Nephron progenitor cell (in vitro differentiated cells): Measurements from ENCODE around the gene C19orf73.
A peak's percentile ranks its signal among the peaks of the same experiment; 100 is the strongest.

Experiments
- DNase-seq: peaks from one replicate; pipeline ENCODE4 v3.0.0; 2021
- H3K27ac Mint-ChIP-seq: 2 replicates; pipeline ENCODE4 v1.8.0; 2021; ENCODE audit warnings: mild to moderate bottlenecking, moderate library complexity, mixed read lengths
- H3K27me3 Mint-ChIP-seq: 2 replicates; pipeline ENCODE4 v1.8.0; 2021; ENCODE audit warnings: mild to moderate bottlenecking, low read depth, mixed read lengths; ENCODE audit not compliant: poor library complexity
- H3K36me3 Mint-ChIP-seq: 2 replicates; pipeline ENCODE4 v1.8.0; 2021; ENCODE audit warnings: low read depth, mixed read lengths
- H3K4me1 Mint-ChIP-seq: 2 replicates; pipeline ENCODE4 v1.8.0; 2021; ENCODE audit warnings: mixed read lengths
- H3K4me3 Mint-ChIP-seq: 2 replicates; pipeline ENCODE4 v1.8.0; 2021; ENCODE audit warnings: mild to moderate bottlenecking, moderate library complexity, mixed read lengths
- H3K9me3 Mint-ChIP-seq: 2 replicates; pipeline ENCODE4 v1.8.0; 2021; ENCODE audit warnings: mild to moderate bottlenecking, moderate library complexity, mixed read lengths
- TF ChIP-seq, protein P1 (sequence below): fragments of 200-600 bp; sonication (generic); IDR thresholded peaks from 2 replicates; pipeline ENCODE4 v1.5.0; 2021; ENCODE audit warnings: antibody characterized with exemption

Gene C19orf73

GRCh38 chr19:49145573-49146407, 26.8 kb upstream of the C19orf73 start:
- Mint-ChIP-seq H3K27ac (peak overlapping the region; percentile 43), H3K36me3 (no peaks in the 10 kb centered on the region), H3K4me1 (peaks cover 62% of the 10 kb centered on the region)

GRCh38 chr19:49142866-49143335, 24.0 kb upstream of the C19orf73 start:
- Mint-ChIP-seq H3K9me3 (no peaks in the 10 kb centered on the region), H3K4me3 (peak overlapping the region; percentile 90), H3K36me3 (peaks cover under 1% of the 10 kb centered on the region), H3K4me1 (peaks cover 48% of the 10 kb centered on the region), H3K27ac (no peak overlapping the region), H3K27me3 (peaks cover 6% of the 10 kb centered on the region)
- DNase-seq, result peak; percentile 95
- TF ChIP-seq, protein P1, sequence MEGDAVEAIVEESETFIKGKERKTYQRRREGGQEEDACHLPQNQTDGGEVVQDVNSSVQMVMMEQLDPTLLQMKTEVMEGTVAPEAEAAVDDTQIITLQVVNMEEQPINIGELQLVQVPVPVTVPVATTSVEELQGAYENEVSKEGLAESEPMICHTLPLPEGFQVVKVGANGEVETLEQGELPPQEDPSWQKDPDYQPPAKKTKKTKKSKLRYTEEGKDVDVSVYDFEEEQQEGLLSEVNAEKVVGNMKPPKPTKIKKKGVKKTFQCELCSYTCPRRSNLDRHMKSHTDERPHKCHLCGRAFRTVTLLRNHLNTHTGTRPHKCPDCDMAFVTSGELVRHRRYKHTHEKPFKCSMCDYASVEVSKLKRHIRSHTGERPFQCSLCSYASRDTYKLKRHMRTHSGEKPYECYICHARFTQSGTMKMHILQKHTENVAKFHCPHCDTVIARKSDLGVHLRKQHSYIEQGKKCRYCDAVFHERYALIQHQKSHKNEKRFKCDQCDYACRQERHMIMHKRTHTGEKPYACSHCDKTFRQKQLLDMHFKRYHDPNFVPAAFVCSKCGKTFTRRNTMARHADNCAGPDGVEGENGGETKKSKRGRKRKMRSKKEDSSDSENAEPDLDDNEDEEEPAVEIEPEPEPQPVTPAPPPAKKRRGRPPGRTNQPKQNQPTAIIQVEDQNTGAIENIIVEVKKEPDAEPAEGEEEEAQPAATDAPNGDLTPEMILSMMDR, result no peak

More at GRCh38 chr19:49145573-49146407, 26.8 kb upstream of the C19orf73 start:
- peaks cover 6% of the 10 kb centered on the region for H3K27me3 Mint-ChIP-seq
- DNase-seq, result peak; percentile 94
- H3K4me3 Mint-ChIP-seq, result peak overlapping the region; percentile 81
- H3K9me3 Mint-ChIP-seq, result no peaks in the 10 kb centered on the region
- TF ChIP-seq, protein P1, result peak; percentile 89

- Mint-ChIP-seq H3K36me3 (peaks cover 13% of the 10 kb centered on the region), H3K4me3 (peak overlapping the region; percentile 64), H3K9me3 (no peaks in the 10 kb centered on the region), H3K4me1 (peaks cover 44% of the 10 kb centered on the region), H3K27ac (no peak overlapping the region), H3K27me3 (peaks cover 5% of the 10 kb centered on the region)
- DNase-seq, result no peak
- TF ChIP-seq, protein P1, result no peak
Measured at GRCh38 chr19:49141352-49141751, 22.4 kb upstream of the C19orf73 start.

DNA sequence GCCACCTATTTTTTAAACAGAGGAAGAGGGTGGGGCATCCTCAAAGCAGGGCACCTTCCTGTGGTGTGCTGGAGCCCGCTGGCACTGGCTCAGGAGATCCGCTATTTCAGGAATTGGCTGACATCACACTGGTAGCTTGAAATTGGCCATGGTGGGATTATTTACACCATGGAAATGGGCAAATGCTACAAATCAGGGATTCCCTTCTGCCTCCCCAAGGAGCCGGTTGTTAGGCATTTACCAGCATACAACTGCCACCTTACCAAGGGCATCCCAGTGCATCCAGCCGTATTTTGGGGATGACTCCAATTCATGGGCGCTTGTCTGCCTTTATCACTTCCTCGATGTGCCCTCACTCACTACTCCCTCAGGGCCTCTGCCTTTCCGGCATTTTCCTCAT, 22.0 kb upstream of the C19orf73 start:
- DNase-seq, result no peak
- H3K27ac Mint-ChIP-seq, result no peak overlapping the region
- H3K27me3 Mint-ChIP-seq, result peaks cover 3% of the 10 kb centered on the region
- peaks cover 15% of the 10 kb centered on the region for H3K36me3 Mint-ChIP-seq
- H3K9me3 Mint-ChIP-seq, result no peaks in the 10 kb centered on the region
- peaks cover 43% of the 10 kb centered on the region for H3K4me1 Mint-ChIP-seq
- TF ChIP-seq, protein P1, result no peak
- H3K4me3 Mint-ChIP-seq, result peak overlapping the region; percentile 64

DNA sequence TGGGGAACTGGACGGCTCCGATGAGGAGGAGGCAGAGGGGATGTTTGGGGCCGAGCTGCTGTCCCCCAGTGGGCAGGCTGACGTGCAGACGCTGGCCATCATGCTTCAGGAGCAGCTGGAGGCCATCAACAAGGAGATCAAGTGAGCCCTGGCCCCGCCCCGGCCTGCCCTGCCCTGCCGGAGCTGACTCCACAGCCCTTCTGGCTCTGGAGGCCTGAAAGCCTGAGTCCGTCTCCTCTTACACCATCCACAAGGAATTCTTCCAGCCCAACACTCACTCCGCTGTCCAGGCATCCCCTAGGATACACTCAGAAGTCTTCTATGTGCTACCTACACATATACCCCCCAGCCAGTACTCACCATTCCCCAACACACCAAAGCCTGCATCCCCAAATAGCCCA, 17.8 kb upstream of the C19orf73 start:
- Mint-ChIP-seq H3K27ac (no peak overlapping the region), H3K27me3 (peaks cover 3% of the 10 kb centered on the region)

More for the DNA sequence above, 17.8 kb upstream of the C19orf73 start:
- DNase-seq, result no peak
- Mint-ChIP-seq H3K4me1 (peaks cover 22% of the 10 kb centered on the region), H3K9me3 (peaks cover 5% of the 10 kb centered on the region), H3K4me3 (no peak overlapping the region), H3K36me3 (peaks cover 47% of the 10 kb centered on the region)
- TF ChIP-seq, protein P1, result no peak
